Large intestine (tissue), 3 donors: ENCODE results near the gene LRRC59. TPM values are rescaled to one million over a fixed set of nuclear protein-coding genes. Genes with fewer than 3 reads are reported as not detected.
"Not testable (repeated sequence)": the region's sequence is repeated elsewhere in the genome, so short reads cannot be mapped to it uniquely, and the experiment has no call there.

Experiments used
- DNase-seq, 2 donors: peaks; one replicate each; pipeline versions ENCODE4 v3.0.0 to v3.0.0-alpha.2; 2013
- H3K27ac ChIP-seq: one replicate; pipeline ENCODE4 v1.5.1; 2013; ENCODE audit warnings: low read length
- H3K27me3 ChIP-seq: 2 replicates; pipeline ENCODE4 v1.6.1; 2013; ENCODE audit warnings: low read length; ENCODE audit not compliant: control insufficient read depth, insufficient read depth
- H3K36me3 ChIP-seq: 2 replicates; pipeline ENCODE4 v1.6.1; 2013; ENCODE audit warnings: low read length; ENCODE audit not compliant: control insufficient read depth, insufficient read depth
- H3K4me1 ChIP-seq: one replicate; pipeline ENCODE4 v1.6.1; 2013; ENCODE audit warnings: low read length; ENCODE audit not compliant: control insufficient read depth, insufficient read depth
- H3K4me3 ChIP-seq: one replicate; pipeline ENCODE4 v1.5.1; 2013; ENCODE audit warnings: low read length
- H3K9me3 ChIP-seq: one replicate; pipeline ENCODE4 v1.6.1; 2013; ENCODE audit warnings: mild to moderate bottlenecking, low read depth, low read length, moderate library complexity; ENCODE audit not compliant: control insufficient read depth
- WGBS: methylation state at CpG from one replicate; pipeline ENCODE4 v1.1.5; 2013; ENCODE audit warnings: low lambda C conversion rate; ENCODE audit not compliant: insufficient coverage; 5-methylcytosine and 5-hydroxymethylcytosine counted together
- polyA plus RNA-seq: library from polyadenylated mRNA; unstranded; fragments of 120-200 nt; gene quantifications from one replicate; pipeline ENCODE4 v1.2.1, GENCODE V29; 2013

LRRC59 gene
- polyA plus RNA-seq, 1 donor = 79.8 TPM

- H3K9me3 ChIP-seq = peaks cover 2% of the 10 kb centered on the region
- H3K4me3 ChIP-seq = peak overlapping the region; percentile 71
- no peaks in the 10 kb centered on the region for H3K27me3 ChIP-seq
- peak; percentile 66 to 83 for DNase-seq
- no peaks in the 10 kb centered on the region for H3K36me3 ChIP-seq
- no CpG with 5 or more reads among the region's 8 CpGs for WGBS
- peaks cover 58% of the 10 kb centered on the region for H3K4me1 ChIP-seq
- H3K27ac ChIP-seq = peak overlapping the region; percentile 59
These were observed 27.8 kb upstream of the LRRC59 start for GRCh38 chr17:50424996-50425681.

- 80% methylated on average over 1 of the region's 9 CpGs for WGBS
- DNase-seq = no peak
- peaks cover 2% of the 10 kb centered on the region for H3K9me3 ChIP-seq
- peaks cover 51% of the 10 kb centered on the region for H3K4me1 ChIP-seq
- H3K36me3 ChIP-seq = no peaks in the 10 kb centered on the region
- H3K27me3 ChIP-seq = no peaks in the 10 kb centered on the region
- H3K27ac ChIP-seq = peak overlapping the region; percentile 59
- H3K4me3 ChIP-seq = no peak overlapping the region
These were observed 27.1 kb upstream of the LRRC59 start for GRCh38 chr17:50424246-50424995.

- Histone ChIP-seq H3K27me3 (no peaks in the 10 kb centered on the region), H3K27ac (no peak overlapping the region), H3K9me3 (peaks cover 5% of the 10 kb centered on the region), H3K4me1 (peaks cover 46% of the 10 kb centered on the region), H3K4me3 (no peak overlapping the region), H3K36me3 (no peaks in the 10 kb centered on the region)
- WGBS = no CpG with 5 or more reads among the region's 6 CpGs
- DNase-seq = peak; percentile 53 to 69
These were observed 26.3 kb upstream of the LRRC59 start for GRCh38 chr17:50423553-50424159.

GRCh38 chr17:50422738-50423137 lies 25.4 kb upstream of the LRRC59 start:
- DNase-seq = no peak
- H3K9me3 ChIP-seq = peaks cover 5% of the 10 kb centered on the region
- WGBS = 100% methylated on average over 1 of the region's 2 CpGs
- H3K4me1 ChIP-seq = peaks cover 37% of the 10 kb centered on the region
- H3K27ac ChIP-seq = no peak overlapping the region
- no peaks in the 10 kb centered on the region for H3K36me3 ChIP-seq
- no peaks in the 10 kb centered on the region for H3K27me3 ChIP-seq
- no peak overlapping the region for H3K4me3 ChIP-seq

- peaks cover 29% of the 10 kb centered on the region for H3K4me1 ChIP-seq
- H3K27ac ChIP-seq = peak overlapping the region; percentile 18
- H3K9me3 ChIP-seq = peaks cover 5% of the 10 kb centered on the region
- H3K36me3 ChIP-seq = no peaks in the 10 kb centered on the region
- no peaks in the 10 kb centered on the region for H3K27me3 ChIP-seq
- WGBS = 88% methylated on average over 1 of the region's 3 CpGs
- peak in 1 of 2 donors; percentile 46 for DNase-seq
- H3K4me3 ChIP-seq = no peak overlapping the region
These were observed 24.2 kb upstream of the LRRC59 start for GRCh38 chr17:50421308-50422051.

- H3K27me3 ChIP-seq = no peaks in the 10 kb centered on the region
- 100% methylated on average over 2 of the region's 6 CpGs for WGBS
These were observed 23.2 kb upstream of the LRRC59 start for GRCh38 chr17:50420419-50421112.

GRCh38 chr17:50419577-50419976 lies 22.3 kb upstream of the LRRC59 start:
- peaks cover 17% of the 10 kb centered on the region for H3K4me1 ChIP-seq
- not testable (repeated sequence) for DNase-seq, H3K27me3 ChIP-seq, H3K36me3 ChIP-seq, H3K4me3 ChIP-seq, H3K9me3 ChIP-seq, H3K27ac ChIP-seq
- no CpG with 5 or more reads among the region's 10 CpGs for WGBS

More at GRCh38 chr17:50420419-50421112, 23.2 kb upstream of the LRRC59 start:
- DNase-seq = no peak
- H3K4me1 ChIP-seq = peaks cover 27% of the 10 kb centered on the region
- H3K36me3 ChIP-seq = no peaks in the 10 kb centered on the region
- H3K9me3 ChIP-seq = peaks cover 3% of the 10 kb centered on the region
- H3K4me3 ChIP-seq = no peak overlapping the region
- H3K27ac ChIP-seq = no peak overlapping the region

GRCh38 chr17:50414808-50415207 lies 17.5 kb upstream of the LRRC59 start:
- WGBS = 100% methylated on average over 1 of the region's 3 CpGs

GRCh38 chr17:50412188-50412732 lies 14.9 kb upstream of the LRRC59 start:
- 67% methylated on average over 1 of the region's 4 CpGs for WGBS
- Histone ChIP-seq H3K9me3 (no peaks in the 10 kb centered on the region), H3K36me3 (no peaks in the 10 kb centered on the region), H3K27ac (no peak overlapping the region), H3K27me3 (no peaks in the 10 kb centered on the region), H3K4me3 (no peak overlapping the region), H3K4me1 (peaks cover 3% of the 10 kb centered on the region)
- DNase-seq = no peak

More at GRCh38 chr17:50414808-50415207, 17.5 kb upstream of the LRRC59 start:
- Histone ChIP-seq H3K27ac (no peak overlapping the region), H3K9me3 (peaks cover 2% of the 10 kb centered on the region), H3K4me3 (no peak overlapping the region), H3K27me3 (no peaks in the 10 kb centered on the region), H3K36me3 (no peaks in the 10 kb centered on the region), H3K4me1 (peaks cover 3% of the 10 kb centered on the region)
- DNase-seq = no peak
